ENCODE data around the gene AP5Z1. TPM values are rescaled to one million over a fixed set of nuclear protein-coding genes. Genes with fewer than 3 reads are reported as not detected.

AP5Z1 gene
- polyA plus RNA-seq, 3 donors: 30.8 to 75.2 (median 33.8) TPM

DNA sequence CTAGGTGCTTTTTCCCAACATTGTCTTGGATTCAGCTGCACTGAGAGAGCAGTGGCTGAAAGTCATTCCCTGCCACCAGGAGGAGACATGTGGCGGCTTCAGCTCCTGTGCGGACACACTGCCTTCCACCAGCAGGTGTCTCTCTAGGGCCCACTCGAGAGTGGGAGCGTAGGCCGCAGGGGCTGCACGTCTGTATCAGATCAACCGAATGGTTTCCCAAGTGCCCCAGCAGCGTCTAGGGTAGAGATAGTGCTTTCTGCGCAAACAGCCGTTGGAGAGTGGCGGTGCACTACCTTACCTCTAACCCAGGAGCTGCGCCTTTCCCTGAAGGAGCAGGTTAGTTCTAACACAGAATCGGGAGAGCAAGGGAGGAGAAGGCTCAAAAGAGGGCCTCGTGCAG lies 54.8 kb downstream of the AP5Z1 start:
- H3K27me3 Mint-ChIP-seq (ENCODE audit: low read depth in 3 of 3): peaks cover 4 to 6% (median 5%) of the 10 kb centered on the region in 3 donors
- no peaks in the 10 kb centered on the region for H3K27me3 ChIP-seq (ENCODE audit: control insufficient read depth in 2 of 2, insufficient read depth in 2 of 2, low read length in 2 of 2)
- no peak overlapping the region for H3K9ac ChIP-seq (ENCODE audit: insufficient read depth, low read length, poor library complexity, severe bottlenecking)
- no peaks in the 10 kb centered on the region for H3K79me2 ChIP-seq (ENCODE audit: insufficient read depth, low read length)
- H3K4me3 ChIP-seq (replicated peaks in 1 of 3; ENCODE audit: low read depth in 2 of 3, low read length in 3 of 3): no peak overlapping the region
- no peak overlapping the region for H3K4me3 Mint-ChIP-seq
- no peak overlapping the region for H3K4me2 ChIP-seq (replicated peaks; ENCODE audit: extremely low read depth, low read length, poor library complexity, severe bottlenecking)
- no peaks in the 10 kb centered on the region for H3K4me1 ChIP-seq (ENCODE audit: control insufficient read depth in 1 of 2, insufficient read depth in 2 of 2, low read length in 2 of 2)
- H3K36me3 Mint-ChIP-seq: no peaks in the 10 kb centered on the region
- no peaks in the 10 kb centered on the region for H3K9me3 ChIP-seq (replicated peaks in 1 of 2; ENCODE audit: control insufficient read depth in 1 of 2, insufficient read depth in 1 of 2, low read length in 2 of 2)
- H3K27ac Mint-ChIP-seq: no peak overlapping the region
- no peak overlapping the region for H3K27ac ChIP-seq (ENCODE audit: low read depth in 1 of 2, low read length in 2 of 2)
- peaks cover 0 to 6% (median 0%) of the 10 kb centered on the region in 7 donors for H3K9me3 Mint-ChIP-seq
- H3K4me1 Mint-ChIP-seq: no peaks in the 10 kb centered on the region
- H3K36me3 ChIP-seq (replicated peaks in 1 of 2; ENCODE audit: control insufficient read depth in 1 of 2, insufficient read depth in 2 of 2, low read length in 2 of 2): no peaks in the 10 kb centered on the region
- TF ChIP-seq, protein P1, sequence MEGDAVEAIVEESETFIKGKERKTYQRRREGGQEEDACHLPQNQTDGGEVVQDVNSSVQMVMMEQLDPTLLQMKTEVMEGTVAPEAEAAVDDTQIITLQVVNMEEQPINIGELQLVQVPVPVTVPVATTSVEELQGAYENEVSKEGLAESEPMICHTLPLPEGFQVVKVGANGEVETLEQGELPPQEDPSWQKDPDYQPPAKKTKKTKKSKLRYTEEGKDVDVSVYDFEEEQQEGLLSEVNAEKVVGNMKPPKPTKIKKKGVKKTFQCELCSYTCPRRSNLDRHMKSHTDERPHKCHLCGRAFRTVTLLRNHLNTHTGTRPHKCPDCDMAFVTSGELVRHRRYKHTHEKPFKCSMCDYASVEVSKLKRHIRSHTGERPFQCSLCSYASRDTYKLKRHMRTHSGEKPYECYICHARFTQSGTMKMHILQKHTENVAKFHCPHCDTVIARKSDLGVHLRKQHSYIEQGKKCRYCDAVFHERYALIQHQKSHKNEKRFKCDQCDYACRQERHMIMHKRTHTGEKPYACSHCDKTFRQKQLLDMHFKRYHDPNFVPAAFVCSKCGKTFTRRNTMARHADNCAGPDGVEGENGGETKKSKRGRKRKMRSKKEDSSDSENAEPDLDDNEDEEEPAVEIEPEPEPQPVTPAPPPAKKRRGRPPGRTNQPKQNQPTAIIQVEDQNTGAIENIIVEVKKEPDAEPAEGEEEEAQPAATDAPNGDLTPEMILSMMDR (IDR thresholded peaks at IDR 0.05): peak; percentile 32
- DNase-seq: peak; percentile 6 to 21 (median 7)
- H2AFZ ChIP-seq (ENCODE audit: insufficient read depth, low read depth, low read length, poor library complexity, severe bottlenecking): no peak overlapping the region
- intact Hi-C loops (cut with micrococcal nuclease): no loop called here
- H4K20me1 ChIP-seq (ENCODE audit: insufficient read depth, low read length): no peaks in the 10 kb centered on the region
- 32% methylated on average over 10 of the region's 14 CpGs for WGBS (ENCODE audit: insufficient coverage)

DNA sequence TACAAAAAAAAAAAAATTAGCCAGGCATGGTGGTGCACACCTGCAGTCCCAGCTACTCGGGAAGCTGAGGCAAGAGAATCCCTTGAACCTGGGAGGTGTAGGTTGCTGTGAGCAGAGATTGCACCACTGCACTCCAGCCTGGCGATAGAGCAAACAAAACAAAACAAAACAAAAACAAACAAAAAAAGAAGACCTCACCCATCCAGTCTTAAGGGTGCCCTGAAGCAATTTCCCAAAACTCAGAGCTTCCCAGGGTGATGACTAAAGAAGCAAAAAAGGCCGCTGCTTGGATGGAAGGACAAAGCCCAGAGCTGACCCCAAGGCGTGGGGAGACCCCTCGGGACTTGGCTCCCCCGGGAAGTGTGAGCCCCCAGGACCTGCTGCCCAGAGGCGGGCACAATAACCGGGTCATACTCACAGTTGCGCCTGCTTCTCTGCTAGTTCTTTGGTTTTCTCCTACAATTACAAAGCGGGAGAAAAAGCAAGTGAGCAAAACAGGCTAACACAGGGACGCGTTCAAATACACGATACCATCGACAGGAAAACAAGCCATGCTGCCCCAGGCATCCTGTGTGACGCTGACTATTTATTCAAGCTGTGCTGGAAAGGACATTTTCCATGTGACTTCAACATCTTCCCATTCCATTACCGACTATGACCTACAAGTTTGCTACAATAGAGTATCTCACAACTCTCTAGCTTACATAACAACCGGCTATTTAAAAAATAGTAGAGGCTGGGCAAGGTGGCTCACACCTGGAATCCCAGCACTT lies 56.5 kb downstream of the AP5Z1 start:
- no peaks in the 10 kb centered on the region for H3K4me1 ChIP-seq (ENCODE audit: control insufficient read depth in 1 of 2, insufficient read depth in 2 of 2, low read length in 2 of 2)
- 97% methylated on average over 13 of the region's 17 CpGs for WGBS (ENCODE audit: insufficient coverage)
- no peak overlapping the region for H3K4me2 ChIP-seq (replicated peaks; ENCODE audit: extremely low read depth, low read length, poor library complexity, severe bottlenecking)
- peaks cover 0 to 6% (median 0%) of the 10 kb centered on the region in 7 donors for H3K9me3 Mint-ChIP-seq
- H3K9me3 ChIP-seq (replicated peaks in 1 of 2; ENCODE audit: control insufficient read depth in 1 of 2, insufficient read depth in 1 of 2, low read length in 2 of 2): no peaks in the 10 kb centered on the region
- no peaks in the 10 kb centered on the region for H3K36me3 ChIP-seq (replicated peaks in 1 of 2; ENCODE audit: control insufficient read depth in 1 of 2, insufficient read depth in 2 of 2, low read length in 2 of 2)
- H3K27ac Mint-ChIP-seq: no peak overlapping the region
- peaks cover 4 to 5% (median 4%) of the 10 kb centered on the region in 3 donors for H3K27me3 Mint-ChIP-seq (ENCODE audit: low read depth in 3 of 3)
- no peak overlapping the region for H2AFZ ChIP-seq (ENCODE audit: insufficient read depth, low read depth, low read length, poor library complexity, severe bottlenecking)
- H4K20me1 ChIP-seq (ENCODE audit: insufficient read depth, low read length): no peaks in the 10 kb centered on the region
- intact Hi-C loops (cut with micrococcal nuclease): no loop called here
- TF ChIP-seq, protein P1 (IDR thresholded peaks at IDR 0.05): no peak
- H3K4me1 Mint-ChIP-seq: no peaks in the 10 kb centered on the region
- no peaks in the 10 kb centered on the region for H3K27me3 ChIP-seq (ENCODE audit: control insufficient read depth in 2 of 2, insufficient read depth in 2 of 2, low read length in 2 of 2)
- no peaks in the 10 kb centered on the region for H3K36me3 Mint-ChIP-seq
- H3K27ac ChIP-seq (ENCODE audit: low read depth in 1 of 2, low read length in 2 of 2): no peak overlapping the region
- H3K79me2 ChIP-seq (ENCODE audit: insufficient read depth, low read length): no peaks in the 10 kb centered on the region
- no peak overlapping the region for H3K9ac ChIP-seq (ENCODE audit: insufficient read depth, low read length, poor library complexity, severe bottlenecking)
- no peak for DNase-seq
- no peak overlapping the region for H3K4me3 ChIP-seq (replicated peaks in 1 of 3; ENCODE audit: low read depth in 2 of 3, low read length in 3 of 3)
- no peak overlapping the region for H3K4me3 Mint-ChIP-seq
